HG02973 (cell line): ENCODE measurements around the gene UBE3C.

Experiments used
- ATAC-seq: cut with Tn5 transposase; IDR thresholded peaks from one replicate; pipeline ENCODE4 v1.9.1; 2021; ENCODE audit warnings: moderate library complexity; ENCODE audit not compliant: unreplicated experiment

The UBE3C gene

DNA sequence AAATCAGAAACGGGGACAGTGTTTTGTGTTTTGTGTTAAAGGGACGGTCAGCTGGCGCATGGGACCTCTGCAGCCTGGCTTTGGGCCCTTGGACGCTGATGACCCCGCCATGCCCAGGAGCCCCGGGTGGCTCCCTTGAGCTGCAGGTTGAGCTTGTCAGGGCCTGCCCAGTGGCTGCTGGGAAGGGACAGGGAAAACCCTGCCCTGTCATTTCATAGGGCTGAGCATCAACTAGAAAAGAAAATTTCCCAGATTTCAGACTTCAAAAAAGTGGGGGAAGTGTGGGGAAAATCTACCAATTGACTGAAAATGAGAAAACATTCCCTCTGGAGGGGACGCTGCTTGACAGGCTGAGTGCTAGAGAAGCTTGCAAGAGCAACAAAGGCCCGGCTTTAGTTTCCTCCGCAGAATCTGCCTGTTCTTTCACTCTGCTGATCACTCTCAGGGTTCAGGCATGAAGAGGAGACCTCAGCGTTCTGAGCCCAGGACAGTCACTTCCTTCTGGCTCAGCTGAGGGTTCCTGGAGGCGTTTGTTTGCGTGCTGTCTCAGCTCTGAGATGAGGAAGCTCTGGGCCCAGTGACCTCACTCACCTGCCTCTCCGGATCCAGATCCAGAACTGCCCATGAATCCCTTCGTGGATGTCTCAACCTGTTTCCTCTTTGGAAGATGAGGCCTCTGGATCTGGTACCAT lies 179.4 kb downstream of the UBE3C start:
- peak; percentile 62 for ATAC-seq
